Heart left ventricle (tissue), 16 donors: ENCODE measurements around the gene GRIN2A. TPM values are rescaled to one million over a fixed set of nuclear protein-coding genes. Genes with fewer than 3 reads are reported as not detected.

Source experiments
- ATAC-seq, 4 donors: fragments of 200-7000 bp; cut with Tn5 transposase; one replicate each; pipeline ENCODE4 v1.9.1; 2020 to 2022; ENCODE audit warnings: moderate library complexity in 4 of 4, mild to moderate bottlenecking in 3 of 4, moderate number of reproducible peaks in 1 of 4
- DNase-seq, 5 donors: peaks; one replicate each; pipeline ENCODE4 v3.0.0-alpha.2; 2020
- H3K27ac ChIP-seq, 12 donors: fragments of 200-600 bp; sonication (generic) in 4 of 12; one replicate each; pipeline versions ENCODE4 v1.5.0 to v1.8.0; 2016 to 2022; ENCODE audit warnings: mild to moderate bottlenecking in 2 of 12
- H3K27me3 ChIP-seq, 9 donors: fragments of 200-600 bp; sonication (generic) in 2 of 9; one replicate each; pipeline versions ENCODE4 v1.5.1 to v1.8.0; 2016 to 2022; ENCODE audit warnings: mild to moderate bottlenecking in 3 of 9
- H3K36me3 ChIP-seq, 9 donors: fragments of 200-600 bp; sonication (generic) in 2 of 9; one replicate each; pipeline versions ENCODE4 v1.5.0 to v1.8.0; 2018 to 2022; ENCODE audit warnings: mild to moderate bottlenecking in 2 of 9
- H3K4me1 ChIP-seq, 12 donors: fragments of 200-600 bp; sonication (generic) in 4 of 12; one replicate each; pipeline versions ENCODE4 v1.5.0 to v1.8.0; 2016 to 2022; ENCODE audit warnings: mild to moderate bottlenecking in 3 of 12
- H3K4me3 ChIP-seq, 12 donors: fragments of 200-600 bp; sonication (generic) in 4 of 12; one replicate each; pipeline versions ENCODE4 v1.5.0 to v1.8.0; 2017 to 2022; ENCODE audit warnings: mild to moderate bottlenecking in 9 of 12, moderate library complexity in 4 of 12
- H3K9me3 ChIP-seq, 12 donors: fragments of 200-600 bp; sonication (generic) in 4 of 12; one replicate each; pipeline versions ENCODE4 v1.5.0 to v1.8.0; 2016 to 2022; ENCODE audit warnings: mild to moderate bottlenecking in 1 of 12
- POLR2A ChIP-seq, 2 donors: fragments of 450-650 bp; IDR thresholded peaks; one replicate each; pipeline ENCODE4 v1.6.1; 2017; ENCODE audit warnings: antibody characterized with exemption in 2 of 2, mild to moderate bottlenecking in 2 of 2, moderate library complexity in 2 of 2
- WGBS, 4 donors: extraction: QIAGEN DNeasy Blood & Tissue Kit in 2 of 4; methylation state at CpG; one replicate each; pipeline versions ENCODE4 v1.1.5 to v1.1.7; 2013 to 2018; 5-methylcytosine and 5-hydroxymethylcytosine counted together
- intact Hi-C, 10 donors: fragments of 100-400 bp; cut with DNase I; formaldehyde crosslinking; loops; one replicate each; pipeline versions ENCODE4 v1.11.1 to v1.14.2; 2022
- polyA plus RNA-seq, 2 donors: library from polyadenylated mRNA; stranded (reverse); fragments of 200-250 nt; gene quantifications; one replicate each; pipeline ENCODE4 v1.2.3, GENCODE V29; 2013
- total RNA-seq, 9 donors: library from RNA; depleted of rRNA in 2 of 9; stranded (reverse); fragments of >200 nt in 2 of 9; fragmentation: NEBNext Ultra II Directional in 3 of 9; extraction: Animal tissue kit (Norgen Biotek cat#: 25700) in 3 of 9; gene quantifications; one replicate each; pipeline versions ENCODE4 v1.1.0 to v1.2.4, GENCODE V29; 2016 to 2023
- TF ChIP-seq, protein P1 (sequence below), 12 donors: fragments of 200-600 bp; sonication (generic) in 4 of 12; IDR thresholded peaks; one replicate each; pipeline versions ENCODE4 v1.5.0 to v1.8.0; 2018 to 2022; ENCODE audit warnings: antibody characterized with exemption in 12 of 12, mild to moderate bottlenecking in 5 of 12
- donor health status: ischemic (EF 13 %, LVEDD 7.1; RV severe dilation, severe dysfunction).
- donor health status: healthy with polysubstance abuse.
- donor health status: DM: no; HTN: yes; CAD: no.
- donor health status: DM: no; HTN: no; CAD: no.
- donor health status: ischemic (EF 25% LVEDD 6.9; RV normal size, moderate dysfunction).
- donor health status: ischemic (EF 25% LVEDD 5.7; RV mildly dilated, moderate dysfunction).
- donor health status: healthy.
- donor health status: DM: yes; HTN: yes; CAD: no.
- donor health status: ischemic (EF 35%, LVEDD 5.7; RV mildly dilated, moderate dysfunction).
- donor health status: nonischemic (EF 11% LVEDD 7.7; RV severe dilation, severe dysfunction).
- donor health status: DM: yes; HTN: yes; CAD: no.
- donor health status: PGD.
- donor health status: ischemic (EF 29% LVEDD 5.4; RV normal size, mild dysfunction).
- donor health status: nonischemic (EF 23%, LVEDD 6.1; RV moderate dilation, normal function).

The GRIN2A gene
- total and polyA plus RNA-seq, 11 donors: 0.01 to 4.6 (median 2.6) TPM

DNA sequence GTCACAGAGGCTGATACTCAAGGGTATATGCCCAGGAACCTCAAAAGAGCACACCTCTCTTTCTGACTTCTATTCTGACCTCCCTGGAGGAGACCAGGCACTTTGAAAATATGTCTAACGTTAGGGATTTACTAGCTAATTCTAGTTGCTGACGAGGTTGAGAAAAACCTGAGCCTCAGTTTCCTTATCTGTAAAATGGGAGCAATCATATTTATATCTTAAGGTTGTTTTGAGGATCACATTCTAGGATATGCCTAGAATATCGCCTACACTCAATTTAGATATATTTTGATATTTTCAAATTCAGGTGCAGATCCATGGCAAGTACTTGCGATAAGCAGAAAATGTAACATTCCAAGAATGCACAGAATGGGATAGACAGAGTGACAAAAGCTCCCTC is 425.8 kb downstream of the GRIN2A start:
- intact Hi-C loops: loop anchor here in 1 of 10 donors (10.0 kb wide), 1 partner anchor 62 kb away; no protein-coding TSS in a partner anchor
- peaks cover 0 to 5% (median 0%) of the 10 kb centered on the region in 12 donors for H3K4me1 ChIP-seq
- H3K9me3 ChIP-seq: no peaks in the 10 kb centered on the region
- H3K27me3 ChIP-seq: no peaks in the 10 kb centered on the region
- ATAC-seq (no peak), DNase-seq (no peak)
- H3K27ac ChIP-seq: no peak overlapping the region
- TF ChIP-seq, protein P1, sequence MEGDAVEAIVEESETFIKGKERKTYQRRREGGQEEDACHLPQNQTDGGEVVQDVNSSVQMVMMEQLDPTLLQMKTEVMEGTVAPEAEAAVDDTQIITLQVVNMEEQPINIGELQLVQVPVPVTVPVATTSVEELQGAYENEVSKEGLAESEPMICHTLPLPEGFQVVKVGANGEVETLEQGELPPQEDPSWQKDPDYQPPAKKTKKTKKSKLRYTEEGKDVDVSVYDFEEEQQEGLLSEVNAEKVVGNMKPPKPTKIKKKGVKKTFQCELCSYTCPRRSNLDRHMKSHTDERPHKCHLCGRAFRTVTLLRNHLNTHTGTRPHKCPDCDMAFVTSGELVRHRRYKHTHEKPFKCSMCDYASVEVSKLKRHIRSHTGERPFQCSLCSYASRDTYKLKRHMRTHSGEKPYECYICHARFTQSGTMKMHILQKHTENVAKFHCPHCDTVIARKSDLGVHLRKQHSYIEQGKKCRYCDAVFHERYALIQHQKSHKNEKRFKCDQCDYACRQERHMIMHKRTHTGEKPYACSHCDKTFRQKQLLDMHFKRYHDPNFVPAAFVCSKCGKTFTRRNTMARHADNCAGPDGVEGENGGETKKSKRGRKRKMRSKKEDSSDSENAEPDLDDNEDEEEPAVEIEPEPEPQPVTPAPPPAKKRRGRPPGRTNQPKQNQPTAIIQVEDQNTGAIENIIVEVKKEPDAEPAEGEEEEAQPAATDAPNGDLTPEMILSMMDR (IDR thresholded peaks at IDR 0.05): no peak
- TF ChIP-seq POLR2A (IDR thresholded peaks at IDR 0.05): no peak
- no peak overlapping the region for H3K4me3 ChIP-seq
- WGBS, 4 donors: 90 to 97% (median 91%) methylated on average over 4 of the region's 4 CpGs
- no peaks in the 10 kb centered on the region for H3K36me3 ChIP-seq

DNA sequence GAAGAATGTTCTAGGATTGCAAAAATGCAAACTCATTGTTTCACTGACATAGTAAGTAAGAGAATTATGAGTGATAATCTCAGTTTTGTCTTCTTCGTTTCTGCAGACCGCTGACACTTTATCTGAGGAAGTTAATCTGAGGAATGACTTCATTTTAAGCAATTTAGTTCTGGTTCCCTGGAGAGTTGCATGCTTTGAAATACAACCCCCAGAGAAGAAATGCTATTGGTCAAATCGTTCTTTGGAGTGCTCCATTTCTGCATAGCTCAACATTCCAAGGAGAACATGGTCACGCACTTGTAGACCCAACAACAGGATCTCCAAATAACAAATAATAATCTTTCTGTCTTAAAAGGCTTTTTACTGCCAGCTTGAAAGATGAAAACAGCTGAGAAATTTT is 427.1 kb downstream of the GRIN2A start:
- H3K4me1 ChIP-seq: peaks cover 0 to 5% (median 0%) of the 10 kb centered on the region in 12 donors
- no peaks in the 10 kb centered on the region for H3K36me3 ChIP-seq
- H3K27ac ChIP-seq: no peak overlapping the region
- no peaks in the 10 kb centered on the region for H3K27me3 ChIP-seq
- no peak overlapping the region for H3K4me3 ChIP-seq
- DNase-seq: no peak
- 31 to 51% (median 43%) methylated on average over 4 of the region's 4 CpGs for WGBS, 4 donors
- TF ChIP-seq, protein P1 (IDR thresholded peaks at IDR 0.05): no peak
- no peak for TF ChIP-seq POLR2A (IDR thresholded peaks at IDR 0.05)
- intact Hi-C loops: loop anchor here in 1 of 10 donors (10.0 kb wide), 1 partner anchor 60 kb away; no protein-coding TSS in a partner anchor
- ATAC-seq: no peak
- H3K9me3 ChIP-seq: no peaks in the 10 kb centered on the region

DNA sequence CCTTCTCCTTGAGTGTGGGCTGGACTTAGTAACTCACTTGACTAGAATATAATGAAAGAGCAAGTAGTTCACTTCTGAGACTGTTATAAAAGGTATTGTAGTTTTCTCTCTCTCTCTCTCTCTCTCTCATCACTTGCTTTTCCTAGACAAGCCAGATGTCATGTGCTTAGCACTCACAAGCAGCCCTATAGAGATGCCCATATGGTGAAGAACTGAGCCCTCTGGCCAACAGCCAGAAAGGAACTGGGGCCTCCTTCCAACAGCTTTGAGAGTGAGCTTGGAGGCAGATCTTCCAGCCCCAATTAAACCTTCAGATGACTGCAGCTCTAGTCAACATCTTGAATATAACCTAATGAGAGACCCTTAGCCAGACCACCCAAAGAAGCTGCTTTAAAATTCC is 440.5 kb downstream of the GRIN2A start:
- no peaks in the 10 kb centered on the region for H3K36me3 ChIP-seq
- H3K27me3 ChIP-seq: no peaks in the 10 kb centered on the region
- H3K4me3 ChIP-seq: no peak overlapping the region
- H3K9me3 ChIP-seq: no peaks in the 10 kb centered on the region
- no peak overlapping the region for H3K27ac ChIP-seq
- no peaks in the 10 kb centered on the region for H3K4me1 ChIP-seq
- ATAC-seq (no peak), DNase-seq (no peak)
- TF ChIP-seq, protein P1 (IDR thresholded peaks at IDR 0.05): no peak
- TF ChIP-seq POLR2A (IDR thresholded peaks at IDR 0.05): no peak
- intact Hi-C loops: no loop called here

DNA sequence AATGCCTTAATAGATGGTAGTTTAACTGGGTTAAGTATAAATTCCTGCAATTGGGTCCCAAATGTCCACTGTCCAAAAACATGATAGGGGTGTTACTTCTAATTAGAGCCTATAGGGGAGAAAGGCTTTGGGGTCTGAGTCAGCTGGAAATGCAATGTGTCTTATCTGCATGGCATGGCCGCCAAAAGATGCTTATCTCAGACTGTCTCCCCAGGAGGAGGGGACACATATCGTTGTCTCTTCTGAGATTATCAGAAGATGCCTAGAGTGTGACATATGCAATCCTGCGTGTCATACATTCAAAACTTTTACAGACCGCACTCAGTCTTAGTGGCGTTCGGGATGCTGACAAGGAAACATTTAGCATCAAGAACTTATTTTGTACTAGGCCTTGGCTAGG is 442.9 kb downstream of the GRIN2A start:
- intact Hi-C loops: no loop called here
- no peak for DNase-seq
- Histone ChIP-seq H3K4me1 (no peaks in the 10 kb centered on the region), H3K4me3 (no peak overlapping the region), H3K27ac (no peak overlapping the region), H3K9me3 (no peaks in the 10 kb centered on the region), H3K36me3 (no peaks in the 10 kb centered on the region), H3K27me3 (no peaks in the 10 kb centered on the region)
- TF ChIP-seq POLR2A (IDR thresholded peaks at IDR 0.05): no peak
- TF ChIP-seq, protein P1 (IDR thresholded peaks at IDR 0.05): no peak
- no peak for ATAC-seq
- 59 to 80% (median 68%) methylated on average over 6 of the region's 6 CpGs for WGBS, 4 donors
